ENCODE data around the gene THG1L.
"Not testable (repeated sequence)": the region's sequence is repeated elsewhere in the genome, so short reads cannot be mapped to it uniquely, and the experiment has no call there.

THG1L gene

DNA sequence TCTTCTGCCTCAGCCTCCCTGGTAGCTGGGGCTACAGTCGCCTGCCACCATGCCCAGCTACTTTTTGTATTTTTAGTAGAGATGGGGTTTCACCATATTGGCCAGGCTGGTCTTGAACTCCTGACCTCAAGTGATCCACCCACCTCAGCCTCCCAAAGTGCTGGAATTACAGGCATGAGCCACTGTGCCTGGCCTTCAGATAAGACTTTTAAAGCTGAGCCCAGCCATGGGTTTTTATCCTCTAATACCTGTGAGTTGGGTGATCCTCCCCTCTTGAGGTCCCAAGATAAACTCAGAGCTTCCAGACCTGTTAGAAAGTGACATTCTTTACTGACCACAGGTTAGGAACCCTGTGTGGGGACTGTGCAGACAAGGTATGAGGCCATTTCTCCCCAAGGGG is 3.4 kb upstream of the THG1L start:
- not testable (repeated sequence) for DNase-seq (ENCODE audit: low spot score)

DNA sequence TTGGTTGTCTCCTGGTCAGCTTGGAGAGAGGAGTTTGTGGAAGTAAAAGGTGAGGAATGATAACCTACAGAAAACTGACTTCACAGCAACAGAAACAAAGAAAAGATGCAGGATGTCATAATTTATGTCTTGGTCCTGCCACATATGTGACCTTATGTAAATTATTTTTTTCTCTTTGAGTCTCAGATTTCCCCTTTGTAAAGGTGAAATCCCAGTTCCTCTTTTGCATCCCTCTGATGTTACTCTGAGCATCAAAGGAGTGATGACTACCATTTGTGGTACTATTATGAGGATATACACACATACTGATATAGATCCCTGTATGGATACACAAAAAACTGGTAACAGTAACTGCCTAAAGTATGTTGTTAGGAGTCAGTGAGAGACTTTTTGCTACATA is 1.4 kb upstream of the THG1L start:
- no peak for DNase-seq (ENCODE audit: low spot score)

DNA sequence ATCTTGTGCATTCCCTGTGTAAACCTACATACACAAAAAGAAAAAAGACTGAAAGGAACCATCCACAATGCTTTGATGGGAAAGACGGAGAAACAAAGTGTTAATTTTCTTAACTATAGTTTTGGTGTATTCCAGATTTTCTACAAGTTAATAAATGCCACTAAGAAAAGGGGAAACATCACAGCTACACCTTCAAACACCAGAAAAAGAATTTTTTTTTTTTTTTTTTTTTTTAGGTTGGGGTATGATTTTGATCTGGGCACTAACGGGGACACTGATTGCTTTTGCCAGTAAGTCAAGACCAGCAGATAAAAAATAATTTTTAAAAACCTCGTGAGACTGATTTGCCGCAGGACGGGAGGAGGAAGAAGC is 334 bp upstream of the THG1L start:
- DNase-seq (ENCODE audit: low spot score) = no peak

DNA sequence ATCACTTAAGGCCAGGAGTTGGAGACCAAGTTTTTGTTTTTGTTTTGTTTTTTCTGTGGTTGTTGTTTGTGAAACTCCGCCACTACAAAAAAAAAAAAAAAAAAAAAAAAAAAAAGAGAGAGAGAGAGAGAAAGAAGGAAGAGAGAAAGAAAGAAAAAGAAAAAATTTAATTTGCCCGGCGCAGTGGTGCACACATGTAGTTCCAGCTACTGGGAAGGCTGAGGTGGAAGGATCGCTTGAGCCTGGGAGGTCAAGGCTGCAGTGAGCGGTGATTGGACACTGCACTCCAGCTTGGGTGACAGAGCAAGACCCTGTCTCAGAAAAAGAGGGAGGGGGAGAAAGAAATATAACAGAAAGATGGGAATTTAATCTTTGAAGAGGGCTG is 902 bp downstream of the THG1L start:
- DNase-seq (ENCODE audit: low spot score) = no peak

DNA sequence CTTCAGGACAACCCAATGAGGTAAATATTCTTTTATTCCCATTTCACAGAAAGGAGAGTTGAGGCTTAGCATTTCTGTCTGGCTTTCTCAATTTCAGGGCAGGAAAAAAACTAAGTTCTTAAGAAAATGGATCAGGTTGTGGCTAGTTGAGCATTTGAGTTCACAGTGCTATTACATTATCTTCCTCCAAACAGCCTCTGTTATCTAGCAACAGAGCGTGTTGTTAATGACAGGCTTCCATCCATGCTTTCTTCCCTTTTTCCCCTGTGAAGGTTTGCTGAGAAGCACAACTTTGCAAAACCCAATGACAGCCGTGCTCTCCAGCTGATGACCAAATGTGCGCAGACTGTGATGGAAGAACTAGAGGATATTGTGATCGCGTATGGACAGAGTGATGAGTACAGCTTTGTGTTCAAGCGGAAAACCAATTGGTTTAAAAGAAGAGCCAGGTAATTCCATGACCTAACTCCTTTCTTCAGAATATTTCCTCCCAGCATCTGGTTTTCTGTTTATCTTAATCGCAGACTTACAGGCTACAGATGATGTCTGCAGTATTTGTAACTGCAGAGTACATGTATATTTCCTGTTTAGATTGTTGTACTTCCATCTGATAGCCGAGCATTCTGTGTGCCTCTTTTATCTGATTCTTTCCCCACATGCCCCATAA is 1.5 kb downstream of the THG1L start:
- DNase-seq (ENCODE audit: low spot score) = no peak

DNA sequence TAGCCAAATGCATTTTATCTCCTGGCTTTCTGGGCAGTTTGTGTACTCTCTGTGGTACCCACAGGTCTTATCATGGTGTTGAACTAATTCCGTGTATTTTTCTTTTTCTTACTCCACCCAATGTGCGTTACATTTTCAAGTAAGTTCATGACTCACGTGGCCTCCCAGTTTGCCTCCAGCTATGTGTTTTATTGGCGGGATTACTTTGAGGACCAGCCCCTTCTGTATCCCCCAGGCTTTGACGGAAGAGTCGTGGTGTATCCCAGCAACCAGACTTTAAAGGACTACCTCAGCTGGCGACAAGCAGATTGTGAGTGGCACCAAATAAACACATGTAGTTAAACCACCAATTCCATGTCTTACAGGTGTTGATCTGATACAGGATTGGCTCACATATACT is 3.2 kb downstream of the THG1L start:
- no peak for DNase-seq (ENCODE audit: low spot score)

DNA sequence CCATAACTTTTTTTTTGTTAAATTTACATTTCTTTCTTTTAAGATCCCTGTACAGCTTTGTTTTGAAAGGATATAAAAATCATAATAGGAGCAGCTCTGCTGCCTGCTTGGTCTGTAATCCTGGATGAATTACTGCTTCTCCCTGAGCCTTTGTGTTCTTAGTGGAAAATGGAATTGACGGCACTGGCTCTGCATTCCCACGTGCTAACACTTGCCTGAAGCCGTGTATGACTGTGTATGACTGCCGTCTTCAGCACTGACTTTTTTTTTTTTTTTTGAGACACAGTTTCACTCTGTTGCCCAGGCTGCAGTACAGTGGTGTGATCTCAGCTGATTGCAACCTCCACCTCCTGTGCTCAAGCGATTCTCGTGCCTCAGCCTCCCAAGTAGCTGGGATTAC is 4.8 kb downstream of the THG1L start:
- no peak for DNase-seq (ENCODE audit: low spot score)

DNA sequence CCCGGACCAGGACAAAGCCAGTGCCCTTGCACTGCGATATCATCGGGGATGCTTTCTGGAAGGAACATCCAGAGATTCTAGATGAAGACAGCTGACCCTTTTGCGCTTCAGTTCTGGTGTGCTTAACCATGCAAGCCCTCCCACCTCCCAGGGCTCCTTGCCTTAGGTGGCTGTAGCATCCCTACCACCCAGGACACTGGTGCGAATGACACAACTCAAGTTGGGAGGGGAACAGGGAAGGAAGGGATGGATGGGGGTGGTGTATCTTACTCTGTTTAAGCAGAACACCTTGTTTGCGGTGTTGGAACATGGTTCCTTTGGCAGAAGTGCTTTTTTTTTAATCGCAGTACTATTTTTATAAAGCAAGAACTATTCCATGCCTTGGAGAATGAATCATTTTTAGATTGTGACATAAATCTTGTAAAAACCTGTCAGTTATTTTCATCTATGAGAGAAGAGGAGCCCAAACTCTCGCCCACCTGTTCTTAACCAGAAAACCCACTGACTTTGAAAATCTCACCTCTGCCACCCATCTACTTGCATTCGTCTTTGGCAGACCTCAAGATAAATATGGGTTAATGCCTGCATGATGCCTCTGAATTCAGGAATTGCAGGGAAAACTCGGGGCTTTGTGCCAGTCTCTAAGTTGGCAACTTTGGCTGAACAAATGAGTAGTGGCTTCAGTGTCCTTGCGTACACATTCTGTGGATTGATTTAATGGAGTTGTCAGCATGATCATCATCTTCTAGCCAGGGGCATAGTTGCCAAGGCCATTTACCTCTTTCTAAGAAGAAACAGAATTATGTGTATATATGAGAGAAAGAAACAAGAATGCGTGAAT is 8.4 kb downstream of the THG1L start:
- DNase-seq (ENCODE audit: low spot score) = no peak

DNA sequence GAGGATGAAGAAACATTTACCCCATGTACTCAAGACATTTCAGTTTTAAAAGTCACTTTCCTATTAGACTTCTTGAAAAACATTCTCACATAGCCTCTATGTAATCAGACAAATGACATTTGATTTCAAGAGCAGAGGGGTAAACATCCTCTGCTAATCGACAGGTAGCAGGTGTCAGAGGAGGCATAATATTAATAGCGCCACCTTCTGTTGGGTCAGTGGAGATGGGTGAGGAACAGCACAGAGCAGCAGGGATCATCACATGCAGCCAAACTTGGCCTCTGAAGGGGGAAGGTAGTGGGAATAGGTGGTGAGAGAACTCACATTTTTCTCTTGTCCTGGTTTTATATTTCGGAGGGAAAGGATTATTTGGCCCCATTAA is 9.0 kb downstream of the THG1L start:
- peak; percentile 42 for DNase-seq (ENCODE audit: low spot score)

DNA sequence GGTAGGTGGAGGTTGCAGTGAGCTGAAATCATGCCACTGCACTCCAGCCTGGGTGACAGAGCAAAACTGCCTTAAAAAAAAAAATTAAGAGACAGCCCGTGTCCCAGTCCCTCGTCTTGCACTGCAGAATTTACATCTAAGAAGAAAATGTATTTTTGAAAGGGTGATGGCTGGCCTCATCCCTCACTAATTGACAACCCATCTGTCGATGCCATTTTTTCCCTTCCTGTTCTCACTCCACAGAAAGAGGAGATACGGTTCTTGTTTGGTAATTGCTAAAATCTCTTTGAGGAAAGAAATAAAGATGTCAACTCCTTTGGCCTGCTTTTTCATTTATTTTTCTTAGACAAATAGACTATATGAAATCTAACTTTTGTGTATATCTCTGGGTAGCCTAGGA is 9.9 kb downstream of the THG1L start:
- no peak for DNase-seq (ENCODE audit: low spot score)

DNA sequence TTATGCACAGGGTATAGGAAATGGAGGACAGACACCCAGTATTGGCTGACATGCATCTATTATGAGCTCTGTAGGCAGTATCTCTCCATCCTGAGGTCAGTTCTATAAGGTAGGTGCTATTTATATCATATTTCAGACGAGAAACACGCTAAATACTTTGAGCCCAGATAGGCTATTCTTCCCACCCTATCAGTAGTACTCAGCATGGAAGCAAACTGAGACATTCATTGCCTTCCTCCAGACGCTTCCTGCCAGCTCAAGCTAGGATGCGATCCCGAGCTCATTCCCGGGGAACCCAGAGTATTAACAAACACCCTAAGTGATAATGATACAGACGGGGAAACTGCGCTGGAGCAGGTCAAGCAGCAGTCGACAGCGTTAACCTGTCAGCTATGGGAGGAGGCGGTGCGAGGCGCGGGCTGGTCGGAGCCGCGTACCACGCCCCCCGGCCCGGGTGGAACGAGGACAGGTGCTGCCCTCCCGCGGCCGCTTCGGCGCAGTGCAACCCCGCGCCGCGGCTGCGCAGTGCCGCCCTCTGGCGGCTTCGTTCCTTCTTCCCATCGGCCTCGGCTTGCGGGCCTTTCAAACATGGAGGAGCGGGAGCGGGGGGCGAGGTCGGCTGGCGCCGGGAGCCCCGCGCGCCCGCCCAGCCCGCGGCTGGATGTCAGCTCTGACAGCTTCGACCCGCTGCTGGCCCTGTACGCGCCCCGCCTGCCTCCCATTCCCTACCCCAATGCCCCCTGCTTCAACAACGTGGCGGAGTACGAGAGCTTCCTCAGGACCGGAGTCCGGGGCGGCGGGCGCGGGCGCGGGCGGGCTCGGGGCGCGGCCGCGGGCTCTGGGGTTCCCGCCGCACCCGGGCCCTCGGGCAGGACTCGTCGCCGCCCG is 12.2 kb downstream of the THG1L start, which contains the start of gene LSM11:
TSS of gene LSM11 (plus strand) at position 550 of the 888 bp plus-strand sequence. CDS start at position 589, 39 bp downstream.
- DNase-seq (ENCODE audit: low spot score) = peak; percentile 91

DNA sequence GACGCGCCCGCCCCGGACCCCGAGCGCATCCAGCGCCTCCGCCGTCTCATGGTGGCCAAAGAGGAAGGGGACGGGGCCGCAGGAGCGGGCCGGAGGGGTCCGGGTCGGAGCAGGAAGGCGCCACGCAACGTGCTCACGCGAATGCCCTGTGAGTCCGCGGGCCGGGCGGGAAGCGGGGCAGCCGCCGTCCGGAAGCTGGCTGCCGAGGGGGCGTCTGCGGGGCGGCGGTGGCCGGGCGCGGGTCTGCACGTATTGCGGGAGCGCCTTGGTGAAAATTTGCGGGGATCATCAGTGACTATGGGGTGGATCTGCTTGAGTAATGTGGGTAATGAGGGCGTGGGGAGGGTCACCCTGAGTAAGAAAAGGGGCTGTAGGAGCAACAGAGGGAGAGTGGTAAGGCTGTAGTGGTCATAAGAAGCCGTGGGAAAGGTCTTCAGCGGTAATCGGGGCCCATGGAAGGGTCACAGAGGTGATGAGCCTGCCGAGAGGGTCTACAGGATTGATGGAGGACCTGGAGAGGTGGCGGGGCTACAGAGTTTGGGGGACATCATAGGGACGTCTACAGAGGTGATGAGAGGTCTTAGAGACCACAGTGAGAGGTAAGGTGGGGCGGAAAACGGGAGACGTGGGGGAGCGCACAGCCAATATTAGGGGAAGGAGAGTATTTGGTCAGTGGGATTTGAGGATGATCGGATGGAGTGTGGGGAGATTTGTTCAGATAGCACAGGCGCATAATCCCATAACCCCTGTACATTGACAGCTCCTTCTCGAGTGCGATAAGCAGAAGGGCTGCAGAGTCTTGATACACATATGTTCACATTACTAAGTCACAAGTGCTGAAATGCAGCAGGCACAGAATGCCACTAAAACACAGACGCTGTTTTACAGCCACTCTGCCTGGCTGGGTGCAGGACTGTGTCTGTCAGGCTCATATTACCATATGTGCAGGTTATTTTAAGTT is 13.1 kb downstream of the THG1L start:
- peak; percentile 15 for DNase-seq (ENCODE audit: low spot score)

DNA sequence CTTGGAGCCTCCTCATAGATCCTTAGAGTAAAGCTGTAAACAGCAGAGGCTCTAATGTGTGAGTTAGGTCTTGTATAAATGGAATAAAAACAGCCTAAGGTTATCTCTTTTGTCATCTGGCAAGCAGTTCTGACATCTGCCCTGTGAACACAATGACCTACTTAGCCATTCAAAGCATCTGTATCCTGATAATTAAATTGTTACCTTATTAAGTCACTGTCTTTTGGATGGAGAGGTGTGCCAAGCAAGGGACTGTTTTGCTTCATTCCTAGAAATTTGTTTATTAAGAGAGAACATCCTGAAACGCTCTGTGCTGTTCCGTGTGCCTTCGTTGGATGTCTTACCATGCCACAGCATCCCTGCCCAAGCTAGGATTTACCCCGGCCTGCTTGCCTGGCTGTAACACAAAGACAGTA is 13.8 kb downstream of the THG1L start:
- no peak for DNase-seq (ENCODE audit: low spot score)

DNA sequence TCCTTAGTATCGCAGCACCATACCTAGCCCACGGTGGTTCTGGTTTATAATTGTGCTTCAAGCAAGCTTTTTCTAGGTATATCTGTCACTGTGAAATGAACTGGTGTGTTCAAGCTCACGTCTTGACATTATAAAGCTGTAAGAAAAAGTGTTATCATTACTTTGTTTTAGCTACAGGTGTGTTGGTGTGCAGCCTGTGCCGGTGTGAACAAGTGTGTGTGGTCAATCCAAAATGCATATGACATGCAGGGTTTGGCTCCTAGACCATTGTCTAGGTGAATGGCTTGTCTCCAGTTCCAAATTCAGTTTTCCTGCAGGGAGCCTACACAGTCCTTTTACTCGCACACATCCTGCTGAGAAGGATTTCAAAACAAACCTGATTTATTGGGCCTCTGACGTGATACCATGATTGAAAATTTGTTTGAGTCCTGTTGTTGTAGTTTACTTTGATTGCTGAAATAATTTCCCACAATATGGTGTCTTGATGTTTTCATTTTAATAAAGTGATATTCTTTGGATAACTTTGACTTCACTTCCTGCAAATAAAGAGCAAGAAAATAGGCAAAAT is 16.0 kb downstream of the THG1L start:
- no peak for DNase-seq (ENCODE audit: low spot score)

DNA sequence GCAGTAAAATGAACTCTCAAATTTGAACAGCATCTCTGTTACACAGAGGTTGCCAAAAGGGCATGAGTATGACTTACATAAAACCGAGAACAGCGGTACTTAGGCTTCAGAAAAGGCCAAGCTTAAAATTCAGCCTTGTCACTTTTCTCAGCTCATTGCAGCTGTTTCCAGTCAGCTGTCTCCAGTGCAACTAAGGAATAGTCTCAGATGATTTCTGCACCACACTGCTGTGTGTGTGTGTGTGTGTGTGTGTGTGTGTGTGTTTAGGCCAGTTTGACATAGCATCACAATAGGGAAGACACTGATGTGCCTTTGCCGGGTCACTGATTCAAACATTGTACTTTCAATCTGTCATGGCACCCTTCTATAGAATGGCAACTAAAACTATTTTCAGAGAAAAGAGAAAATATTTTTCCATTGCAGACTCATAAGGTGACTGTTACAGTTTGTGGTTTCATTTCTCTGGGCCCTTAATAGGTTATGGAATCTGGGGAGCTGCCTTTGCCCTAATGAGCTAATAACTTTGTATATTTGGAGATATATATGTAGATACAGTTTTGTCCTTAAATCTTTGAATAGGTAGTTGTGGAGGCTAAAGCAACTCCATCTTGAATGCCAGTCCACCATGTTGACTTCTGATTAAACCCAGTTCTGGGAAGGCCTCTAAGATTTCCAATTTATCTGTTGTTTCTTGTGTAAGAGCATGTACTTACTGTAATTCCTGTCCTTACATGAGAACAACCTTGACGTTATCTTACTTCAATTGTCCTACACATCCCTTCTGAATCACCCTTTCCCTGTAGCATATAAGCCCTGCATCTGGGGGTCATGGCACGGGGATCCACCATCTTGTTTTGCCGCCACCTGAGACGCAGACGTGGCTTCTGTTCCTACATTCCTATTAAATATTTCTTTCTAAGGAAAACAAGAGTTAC is 16.8 kb downstream of the THG1L start:
- peak; percentile 25 for DNase-seq (ENCODE audit: low spot score)

DNA sequence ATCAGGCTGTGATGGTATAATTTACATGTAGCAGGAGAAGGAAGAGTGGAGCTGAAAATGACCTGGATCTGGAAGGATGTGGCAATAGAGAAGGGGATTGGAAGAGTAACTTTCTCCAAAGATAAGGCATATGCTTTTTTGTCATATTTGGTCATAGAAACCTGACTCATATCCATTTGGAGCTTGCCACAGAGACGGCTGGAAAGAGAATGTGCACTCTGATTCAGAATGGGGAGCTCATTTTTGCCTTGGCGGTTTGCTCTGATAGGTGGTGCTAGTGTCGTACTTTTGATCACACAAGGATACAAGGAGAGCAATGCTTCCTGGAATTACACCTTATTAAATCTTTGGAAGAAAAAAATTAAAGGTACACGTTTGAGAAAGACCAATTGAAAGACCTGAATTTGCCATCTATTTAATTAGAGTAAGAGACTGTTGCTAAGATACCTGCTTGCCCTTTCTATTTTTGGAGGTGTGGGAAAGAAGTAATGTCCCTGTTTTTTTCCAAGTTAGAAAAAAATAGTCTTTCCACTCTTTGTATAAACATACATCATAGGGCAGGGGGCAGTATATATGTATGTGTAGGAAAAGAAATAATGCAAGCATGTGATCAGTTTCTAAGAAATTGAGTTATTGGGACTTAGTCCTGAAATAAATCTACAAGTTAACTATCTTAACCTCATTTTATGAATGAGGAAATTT is 17.7 kb downstream of the THG1L start:
- DNase-seq (ENCODE audit: low spot score) = no peak

DNA sequence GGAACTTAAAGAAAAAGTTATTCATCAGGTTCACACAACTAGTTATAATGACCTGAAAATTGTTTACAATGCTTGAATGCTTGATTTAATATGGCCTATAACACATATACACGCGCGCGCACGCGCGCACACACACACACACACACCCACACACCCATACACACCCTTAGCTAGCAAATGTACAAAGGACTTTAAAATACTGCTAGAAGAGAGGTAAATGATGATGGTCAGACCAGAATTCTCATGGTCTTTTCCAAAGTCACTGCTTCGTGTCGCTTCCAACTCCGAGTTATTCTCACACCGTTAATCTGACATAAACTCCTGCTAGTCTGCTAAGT is 18.2 kb downstream of the THG1L start:
- DNase-seq (ENCODE audit: low spot score) = no peak

DNA sequence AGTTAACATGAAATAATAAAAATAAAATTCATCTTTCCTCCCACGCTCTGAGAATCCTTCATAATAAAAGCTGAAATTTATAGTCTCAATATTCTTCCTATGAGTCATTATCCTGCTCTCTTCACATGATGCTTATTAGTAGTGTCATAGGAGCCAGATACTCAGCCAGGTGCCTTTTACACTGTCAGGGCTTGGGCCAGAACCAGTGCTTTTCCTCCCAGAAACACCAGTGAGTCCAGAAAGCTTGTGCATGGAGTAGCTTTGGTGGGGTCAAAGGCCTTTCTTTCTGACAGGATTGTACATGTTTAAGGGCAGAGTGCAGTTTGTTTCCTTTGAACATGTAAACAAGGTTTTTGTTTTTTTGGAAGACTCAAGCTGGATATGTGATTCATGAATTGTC is 19.1 kb downstream of the THG1L start:
- no peak for DNase-seq (ENCODE audit: low spot score)

DNA sequence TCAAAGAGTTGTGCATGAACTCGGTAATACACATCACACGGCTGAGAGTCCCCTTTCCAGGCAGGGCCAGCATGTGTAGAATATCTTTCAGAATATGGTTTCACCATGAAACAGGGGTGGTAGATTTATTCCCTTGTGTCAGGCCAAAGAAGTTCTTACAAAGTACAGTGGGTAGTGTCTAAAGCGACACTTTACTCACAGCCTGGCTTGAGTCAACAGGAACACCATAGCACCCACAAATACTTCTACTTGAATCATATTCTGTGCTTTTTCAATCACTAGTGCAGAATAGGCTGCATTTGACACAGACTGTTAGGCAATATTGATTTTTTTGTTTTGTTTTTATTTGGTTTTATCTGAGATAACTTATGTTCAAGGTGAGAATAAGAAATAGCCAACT is 24.9 kb downstream of the THG1L start:
- DNase-seq (ENCODE audit: low spot score) = no peak

DNA sequence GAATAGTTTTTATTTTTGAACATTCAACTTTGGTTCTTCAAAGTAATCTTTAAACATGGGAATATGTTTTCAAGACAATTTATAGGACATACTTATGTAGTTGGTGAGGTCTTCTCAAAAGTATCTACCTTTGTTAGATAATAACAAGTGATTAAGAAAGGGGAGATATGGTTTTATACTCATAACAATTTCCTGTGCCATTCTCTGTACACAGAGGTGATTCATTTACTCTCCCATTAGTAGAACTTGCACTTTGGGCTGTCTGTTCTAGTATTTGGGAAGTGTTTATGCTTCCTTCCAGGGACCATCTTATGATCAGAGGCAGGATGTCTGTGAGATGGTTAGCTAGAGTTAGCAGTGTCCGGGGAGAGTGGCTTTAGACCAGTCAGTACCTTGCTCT is 27.5 kb downstream of the THG1L start:
- no peak for DNase-seq (ENCODE audit: low spot score)

Data from activated CD4-positive, alpha-beta T cell treated with anti-CD3 and anti-CD28 coated beads, Interleukin-2, Interleukin-4, amounts not matched to agents 100 ng/mL and 50 ng/mL, durations not matched to agents 16 hours and 8 hours (primary cell).